Transverse colon (tissue), 3 donors: Measurements from ENCODE around the gene MMP26.

Experiments
- EP300 ChIP-seq: sonication (generic); formaldehyde crosslinking; IDR thresholded peaks from one replicate; pipeline ENCODE4 v1.6.1; 2017; ENCODE audit warnings: antibody characterized with exemption, low read depth
- POLR2AphosphoS5 ChIP-seq, 3 donors: sonication (generic); formaldehyde crosslinking; IDR thresholded peaks; one replicate each; pipeline ENCODE4 v1.6.1; 2016; ENCODE audit warnings: antibody characterized with exemption in 3 of 3

DNA sequence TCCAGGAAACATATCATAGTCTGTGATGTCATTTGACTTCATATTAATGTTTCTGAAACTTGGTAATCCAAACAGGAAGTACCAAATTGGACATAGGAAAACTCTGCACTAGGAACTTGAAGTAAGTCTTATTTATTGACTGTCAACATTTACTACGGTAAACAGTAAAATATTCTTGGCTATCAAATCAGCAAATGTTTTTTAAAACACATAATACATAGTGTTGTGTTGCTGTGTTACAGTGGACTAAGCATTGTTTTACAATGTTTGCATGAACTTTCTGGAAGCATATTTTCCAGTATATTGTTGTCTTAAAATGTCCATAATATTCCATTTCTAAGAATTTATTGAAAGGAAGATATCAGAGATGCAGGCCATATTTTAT lies 4.2 kb upstream of the MMP26 start:
- TF ChIP-seq EP300 (no peak), POLR2AphosphoS5 (IDR thresholded peaks at IDR 0.05) (no peak)
